HG02840 (cell line): ENCODE data around the gene MLIP.
"Not testable (repeated sequence)": the region's sequence is repeated elsewhere in the genome, so short reads cannot be mapped to it uniquely, and the experiment has no call there.

Source experiments
- ATAC-seq: cut with Tn5 transposase; IDR thresholded peaks from one replicate; pipeline ENCODE4 v1.9.1; 2021; ENCODE audit warnings: mild to moderate bottlenecking, moderate library complexity, moderate number of reproducible peaks; ENCODE audit not compliant: unreplicated experiment, low FRiP score

The MLIP gene

GRCh38 chr6:54111341-54112045 lies at the start of gene MLIP:
MLIP (plus strand) TSS chr6:54111443; CDS start chr6:54111480, 37 bp downstream.
- no peak for ATAC-seq

GRCh38 chr6:54063228-54063539 lies 48.1 kb upstream of the MLIP start:
- no peak for ATAC-seq

- ATAC-seq: no peak
Measured at GRCh38 chr6:54068694-54069093, 42.5 kb upstream of the MLIP start.

- ATAC-seq: no peak
Measured at GRCh38 chr6:54070025-54070424, 41.2 kb upstream of the MLIP start.

GRCh38 chr6:54071821-54072340 lies 39.4 kb upstream of the MLIP start:
- ATAC-seq: no peak

- no peak for ATAC-seq
Measured at GRCh38 chr6:54072635-54073313, 38.5 kb upstream of the MLIP start.

GRCh38 chr6:54073487-54073886 lies 37.8 kb upstream of the MLIP start:
- no peak for ATAC-seq

GRCh38 chr6:54074109-54074508 lies 37.1 kb upstream of the MLIP start:
- no peak for ATAC-seq

GRCh38 chr6:54074578-54075195 lies 36.6 kb upstream of the MLIP start:
- ATAC-seq: no peak

- ATAC-seq: no peak
Measured at GRCh38 chr6:54076159-54076789, 35.0 kb upstream of the MLIP start.

- ATAC-seq: not testable (repeated sequence)
Measured at GRCh38 chr6:54081499-54081898, 29.7 kb upstream of the MLIP start.

GRCh38 chr6:54083287-54083686 lies 28.0 kb upstream of the MLIP start:
- no peak for ATAC-seq

- no peak for ATAC-seq
Measured at GRCh38 chr6:54084231-54084630, 27.0 kb upstream of the MLIP start.

GRCh38 chr6:54085047-54085446 lies 26.2 kb upstream of the MLIP start:
- ATAC-seq: no peak

GRCh38 chr6:54085541-54085940 lies 25.7 kb upstream of the MLIP start:
- ATAC-seq: no peak

- ATAC-seq: no peak
Measured at GRCh38 chr6:54086439-54086838, 24.8 kb upstream of the MLIP start.

- ATAC-seq: no peak
Measured at GRCh38 chr6:54087721-54088120, 23.5 kb upstream of the MLIP start.

GRCh38 chr6:54093326-54093948 lies 17.8 kb upstream of the MLIP start:
- no peak for ATAC-seq

- no peak for ATAC-seq
Measured at GRCh38 chr6:54094293-54094692, 16.9 kb upstream of the MLIP start.

GRCh38 chr6:54094786-54095185 lies 16.5 kb upstream of the MLIP start:
- ATAC-seq: no peak

- ATAC-seq: no peak
Measured at GRCh38 chr6:54095723-54096122, 15.5 kb upstream of the MLIP start.
